ENCODE data around the gene MLXIP. TPM values are rescaled to one million over a fixed set of nuclear protein-coding genes. Genes with fewer than 3 reads are reported as not detected.

The MLXIP gene
- total RNA-seq, 1 experiment from 2014 or later: 46.3 TPM

- H3K4me3 ChIP-seq (replicated peaks in 1 of 2; ENCODE audit: low read depth in 1 of 2, low read length in 2 of 2): no peak overlapping the region
- TF ChIP-seq ATF3 (IDR thresholded peaks at IDR 0.05): no peak
- TF ChIP-seq CEBPB (IDR thresholded peaks at IDR 0.05; ENCODE audit: low read depth): no peak
- TF ChIP-seq MAX (IDR thresholded peaks at IDR 0.05): no peak
- no peak for TF ChIP-seq ZNF274 (IDR thresholded peaks at IDR 0.05; ENCODE audit: low read depth, low read length)
- TF ChIP-seq EGR1 (IDR thresholded peaks at IDR 0.05; ENCODE audit: low read depth): no peak
- TF ChIP-seq RAD21 (IDR thresholded peaks at IDR 0.05; ENCODE audit: low read depth): no peak
- no peak for TF ChIP-seq CBX3 (IDR thresholded peaks at IDR 0.05; ENCODE audit: low read depth)
- TF ChIP-seq TCF7L2 (IDR thresholded peaks at IDR 0.05; ENCODE audit: borderline replicate concordance, extremely low read depth, insufficient read depth, insufficient read length): no peak
- TF ChIP-seq FOSL1 (IDR thresholded peaks at IDR 0.05; ENCODE audit: low read depth): no peak
- no peaks in the 10 kb centered on the region for H3K4me1 ChIP-seq (ENCODE audit: control insufficient read depth in 1 of 2, insufficient read depth in 2 of 2, low read length in 2 of 2)
- H3K79me2 ChIP-seq (ENCODE audit: insufficient read depth, low read length): no peaks in the 10 kb centered on the region
- intact Hi-C loops (cut with micrococcal nuclease): no loop called here
- no TSS peak for BruUV-seq (replicated peaks)
- RAD21 ChIA-PET (ENCODE audit: low non-redundant PET in 1 of 2, low total read pairs in 2 of 2, uncharacterized antibody in 2 of 2, unreplicated experiment in 2 of 2): no interaction called here
- CTCF ChIA-PET: no interaction called here
- no peak overlapping the region for H3K4me2 ChIP-seq (ENCODE audit: low read length)
- H3K27me3 ChIP-seq (ENCODE audit: insufficient read depth, low read length): no peaks in the 10 kb centered on the region
- no peaks in the 10 kb centered on the region for H3K9me2 ChIP-seq (ENCODE audit: insufficient read depth)
- H3K27ac ChIP-seq (ENCODE audit: low read depth, low read length): no peak overlapping the region
- ATAC-seq (no peak), DNase-seq (ENCODE audit: low read depth, low spot score) (no peak)
- H4K20me1 ChIP-seq (ENCODE audit: insufficient read depth): no peaks in the 10 kb centered on the region
- peaks cover 5 to 10% of the 10 kb centered on the region in 2 experiments; a peak in 3 of 4 replicates for H3K36me3 ChIP-seq (ENCODE audit: control insufficient read depth in 1 of 2, insufficient read depth in 2 of 2, low read length in 2 of 2)
- no peaks in the 10 kb centered on the region for H3K9me3 ChIP-seq (ENCODE audit: control insufficient read depth in 1 of 2, insufficient read depth in 1 of 2, low read depth in 1 of 2, low read length in 2 of 2)
- POLR2A ChIA-PET: interaction anchor here (0.7 kb wide), 1 partner anchor 1349 kb away, joined by 4 read pairs; no protein-coding TSS in a partner anchor
- no peak overlapping the region for H3K9ac ChIP-seq (ENCODE audit: low read length)
- no peak overlapping the region for H2AFZ ChIP-seq (ENCODE audit: low read depth, low read length, poor library complexity, severe bottlenecking)
Observed at GRCh38 chr12:122045262-122045661, 33.3 kb upstream of the MLXIP start.

GRCh38 chr12:122046145-122046544 lies 32.4 kb upstream of the MLXIP start:
- no peak for TF ChIP-seq CBX3 (IDR thresholded peaks at IDR 0.05; ENCODE audit: low read depth)
- no peak for TF ChIP-seq JUND (IDR thresholded peaks at IDR 0.05)
- TF ChIP-seq YY1 (IDR thresholded peaks at IDR 0.05; ENCODE audit: extremely low read depth, insufficient replicate concordance, low read depth, low read length): no peak
- TF ChIP-seq SIN3A (IDR thresholded peaks at IDR 0.05; ENCODE audit: low read depth): no peak
- TF ChIP-seq RAD21 (IDR thresholded peaks at IDR 0.05; ENCODE audit: low read depth): no peak
- no peak for TF ChIP-seq TCF7L2 (IDR thresholded peaks at IDR 0.05; ENCODE audit: borderline replicate concordance, extremely low read depth, insufficient read depth, insufficient read length)
- no peak for TF ChIP-seq ELF1 (IDR thresholded peaks at IDR 0.05; ENCODE audit: borderline replicate concordance, low read depth)
- DNase-seq (ENCODE audit: low read depth, low spot score): no peak
- ATAC-seq: no peak

More at GRCh38 chr12:122046145-122046544, 32.4 kb upstream of the MLXIP start:
- Histone ChIP-seq H3K4me3 (replicated peaks in 1 of 2; ENCODE audit: low read depth in 1 of 2, low read length in 2 of 2) (no peak overlapping the region), H4K20me1 (ENCODE audit: insufficient read depth) (no peaks in the 10 kb centered on the region), H3K4me2 (ENCODE audit: low read length) (no peak overlapping the region), H3K79me2 (ENCODE audit: insufficient read depth, low read length) (no peaks in the 10 kb centered on the region), H3K9me2 (ENCODE audit: insufficient read depth) (no peaks in the 10 kb centered on the region), H3K36me3 (ENCODE audit: control insufficient read depth in 1 of 2, insufficient read depth in 2 of 2, low read length in 2 of 2) (peaks cover 5 to 6% of the 10 kb centered on the region in 2 experiments; a peak in 3 of 4 replicates), H3K27me3 (ENCODE audit: insufficient read depth, low read length) (no peaks in the 10 kb centered on the region), H3K27ac (ENCODE audit: low read depth, low read length) (no peak overlapping the region), H3K4me1 (ENCODE audit: control insufficient read depth in 1 of 2, insufficient read depth in 2 of 2, low read length in 2 of 2) (no peaks in the 10 kb centered on the region), H3K9me3 (ENCODE audit: control insufficient read depth in 1 of 2, insufficient read depth in 1 of 2, low read depth in 1 of 2, low read length in 2 of 2) (no peaks in the 10 kb centered on the region), H2AFZ (ENCODE audit: low read depth, low read length, poor library complexity, severe bottlenecking) (no peak overlapping the region), H3K9ac (ENCODE audit: low read length) (no peak overlapping the region)
- intact Hi-C loops (cut with micrococcal nuclease): no loop called here
- ChIA-PET CTCF (no interaction called here), RAD21 (ENCODE audit: low non-redundant PET in 1 of 2, low total read pairs in 2 of 2, uncharacterized antibody in 2 of 2, unreplicated experiment in 2 of 2) (no interaction called here), POLR2A (interaction anchor here (0.7 kb wide), 1 partner anchor 1348 kb away, joined by 4 read pairs; no protein-coding TSS in a partner anchor)
- no TSS peak for BruUV-seq (replicated peaks)

All from HCT116 (cell line).